HG03432 (cell line): ENCODE measurements around the gene HDAC2.
A peak's percentile ranks its signal among the peaks of the same experiment; 100 is the strongest.
"Not testable (repeated sequence)": the region's sequence is repeated elsewhere in the genome, so short reads cannot be mapped to it uniquely, and the experiment has no call there.

ENCODE experiments used
- ATAC-seq: cut with Tn5 transposase; IDR thresholded peaks from one replicate; pipeline ENCODE4 v1.9.1; 2021; ENCODE audit warnings: mild to moderate bottlenecking, moderate library complexity; ENCODE audit not compliant: unreplicated experiment

HDAC2 gene

DNA sequence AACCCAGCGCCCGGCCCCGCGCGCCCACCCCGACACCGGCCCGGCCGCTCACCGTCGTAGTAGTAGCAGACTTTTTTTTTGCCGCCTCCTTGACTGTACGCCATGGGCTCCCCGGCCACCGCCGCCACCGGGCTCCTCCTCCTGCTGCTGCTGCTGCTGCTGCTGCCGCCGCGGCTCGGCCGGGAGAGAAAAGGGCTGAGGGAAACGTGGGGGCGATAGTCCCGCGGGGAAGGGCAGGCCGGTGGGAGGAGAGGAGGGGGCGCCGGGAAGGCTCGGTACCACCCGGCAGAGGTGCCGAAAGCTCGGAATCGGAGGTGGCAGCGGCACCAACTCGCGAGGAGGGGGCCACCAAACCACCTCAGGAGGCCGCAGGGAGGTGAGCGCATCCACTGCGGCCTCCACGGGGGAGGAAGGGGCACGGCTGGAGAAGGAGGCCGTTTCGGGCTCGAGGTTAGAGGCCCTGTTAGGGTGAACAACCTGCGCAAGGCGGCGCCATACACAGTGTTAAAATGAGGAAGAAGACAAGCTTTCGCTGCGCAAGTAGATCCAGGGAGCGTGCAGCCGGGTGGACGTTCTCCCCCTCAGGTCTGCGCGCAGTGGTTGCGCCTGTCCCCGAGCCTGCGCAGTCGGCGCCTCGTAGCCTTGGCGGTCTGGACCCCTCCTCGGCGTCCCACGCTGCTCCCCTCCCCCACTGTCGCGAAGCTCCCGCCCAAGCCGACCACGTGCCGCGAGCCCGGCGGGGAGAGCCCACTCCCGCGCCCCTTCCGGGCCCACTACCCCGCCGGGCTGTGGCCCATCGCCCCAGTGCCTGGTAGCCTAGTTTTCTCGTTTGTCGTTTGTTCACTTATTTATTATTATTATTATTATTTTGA lies at the start of gene HDAC2:
Gene HDAC2, minus strand, starts transcription at position 344 of the 872 bp plus-strand sequence. Its CDS starts 240 bp downstream, at position 104.
- peak; percentile 85 for ATAC-seq

DNA sequence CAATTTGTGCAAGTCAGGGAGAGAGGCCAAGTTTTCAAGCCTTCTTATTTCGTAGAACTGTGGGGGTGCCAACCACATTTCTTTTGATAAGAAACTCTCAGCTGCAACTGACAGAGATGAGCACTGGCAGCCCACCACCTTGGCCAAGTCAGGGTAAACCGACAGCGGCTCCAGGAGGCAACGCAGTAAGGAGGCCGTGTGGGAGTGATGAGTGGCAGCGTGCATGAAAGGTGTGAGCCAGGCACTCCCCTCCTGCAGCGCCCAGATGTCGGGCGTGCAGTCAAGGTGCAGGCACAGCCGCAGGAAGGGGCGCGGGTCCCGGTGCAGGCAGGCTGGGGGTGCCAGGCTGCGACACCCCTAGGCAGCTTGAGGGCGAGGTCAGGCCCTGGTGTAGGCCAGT lies 49.2 kb upstream of the HDAC2 start:
- ATAC-seq = no peak

- ATAC-seq = not testable (repeated sequence)
Measured at GRCh38 chr6:114017146-114017545, 46.2 kb upstream of the HDAC2 start.

DNA sequence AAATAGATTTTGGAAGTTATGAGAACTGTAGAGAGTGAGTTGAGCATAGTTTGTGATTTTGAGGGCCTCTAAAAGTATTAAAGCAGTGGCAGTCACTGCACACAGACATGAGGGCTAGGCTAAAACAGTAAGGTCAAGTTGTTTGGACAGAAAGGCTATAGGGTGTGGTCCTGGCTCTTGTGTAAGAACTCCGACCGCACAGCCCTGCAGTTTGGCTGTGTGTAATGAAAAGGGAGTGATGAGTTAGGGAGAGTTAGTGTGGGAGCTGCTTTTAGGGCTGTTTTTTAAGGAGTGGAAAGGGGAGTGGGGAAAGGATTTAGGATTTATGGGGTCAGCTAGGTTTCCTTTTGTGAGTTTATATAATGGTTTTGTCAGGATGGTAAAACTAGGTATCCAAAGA lies 43.2 kb upstream of the HDAC2 start:
- ATAC-seq = not testable (repeated sequence)

GRCh38 chr6:114011486-114011885 lies 40.5 kb upstream of the HDAC2 start:
- not testable (repeated sequence) for ATAC-seq

DNA sequence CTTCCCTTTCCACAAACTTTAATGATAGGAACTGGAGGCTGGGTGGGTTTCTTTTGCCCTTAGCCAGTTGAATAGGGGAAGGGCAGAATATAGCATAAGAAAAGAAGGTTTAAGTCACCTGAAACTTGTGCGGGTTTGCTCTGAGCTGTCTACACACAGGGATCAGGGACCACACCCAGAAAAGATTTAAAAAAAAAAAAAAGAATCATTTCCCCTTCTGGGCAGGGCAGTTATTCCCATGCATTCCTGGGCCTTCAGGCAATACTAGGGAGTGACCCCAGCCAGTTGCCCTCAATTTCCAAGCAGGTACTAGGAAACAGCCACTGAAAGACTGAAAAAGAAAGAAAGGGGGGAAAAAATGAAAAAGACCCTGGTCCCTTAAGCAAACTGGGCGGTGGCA lies 39.6 kb upstream of the HDAC2 start:
- no peak for ATAC-seq

GRCh38 chr6:114009192-114009591 lies 38.2 kb upstream of the HDAC2 start:
- ATAC-seq = no peak

GRCh38 chr6:114008331-114008730 lies 37.4 kb upstream of the HDAC2 start:
- ATAC-seq = no peak

- peak; percentile 96 for ATAC-seq
Measured at GRCh38 chr6:114007516-114007915, 36.6 kb upstream of the HDAC2 start.

GRCh38 chr6:114001354-114001753 lies 30.4 kb upstream of the HDAC2 start:
- no peak for ATAC-seq

- no peak for ATAC-seq
Measured at GRCh38 chr6:114000069-114000468, 29.1 kb upstream of the HDAC2 start.

GRCh38 chr6:113999284-113999683 lies 28.3 kb upstream of the HDAC2 start:
- no peak for ATAC-seq

DNA sequence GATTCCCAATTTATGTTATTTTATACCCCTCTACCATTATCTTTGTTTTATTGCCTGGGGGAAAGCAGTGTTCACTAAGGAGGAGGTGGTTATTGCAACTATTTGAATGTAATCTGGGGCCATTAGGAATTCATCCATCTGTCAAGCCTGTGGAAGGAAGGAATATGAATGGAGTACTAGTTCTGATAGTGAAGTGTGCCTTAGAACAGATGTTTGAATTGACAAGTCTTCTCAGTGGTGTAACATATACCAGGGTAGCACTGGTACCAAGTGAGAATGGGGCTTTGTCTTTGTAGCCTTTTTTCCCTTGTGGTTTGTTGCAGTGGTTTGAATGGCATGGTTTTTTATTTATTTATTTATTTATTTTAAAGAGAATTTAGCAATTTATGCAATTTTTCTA lies 27.9 kb upstream of the HDAC2 start:
- no peak for ATAC-seq

GRCh38 chr6:113997116-113997515 lies 26.2 kb upstream of the HDAC2 start:
- no peak for ATAC-seq

GRCh38 chr6:113995634-113996033 lies 24.7 kb upstream of the HDAC2 start:
- ATAC-seq = peak; percentile 40

- peak; percentile 97 for ATAC-seq
Measured at GRCh38 chr6:113994934-113995342, 24.0 kb upstream of the HDAC2 start.

DNA sequence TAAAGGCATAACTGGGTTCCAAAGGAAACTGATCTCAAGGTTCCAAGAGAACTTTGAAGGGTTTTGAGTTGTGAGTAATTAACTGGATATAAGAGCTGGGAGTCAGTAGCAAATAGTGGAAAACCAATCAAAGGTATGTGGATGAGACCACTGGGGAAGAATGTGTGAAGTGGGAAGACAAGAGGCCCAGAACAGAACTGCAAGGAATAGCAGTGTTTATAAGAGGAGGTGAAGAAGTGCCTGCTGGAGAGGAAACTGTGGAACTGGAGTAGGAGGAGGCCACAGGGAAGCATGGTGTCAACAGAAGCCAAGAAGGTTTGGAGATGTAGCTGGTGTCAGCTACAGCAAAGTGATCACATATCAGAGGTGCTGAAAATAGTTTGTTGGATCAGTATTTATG lies 18.7 kb upstream of the HDAC2 start:
- ATAC-seq = no peak

GRCh38 chr6:113982675-113983074 lies 11.7 kb upstream of the HDAC2 start:
- not testable (repeated sequence) for ATAC-seq

GRCh38 chr6:113982055-113982550 lies 11.2 kb upstream of the HDAC2 start:
- ATAC-seq = no peak

GRCh38 chr6:113980937-113981554 lies 10.1 kb upstream of the HDAC2 start:
- ATAC-seq = peak; percentile 79

GRCh38 chr6:113979937-113980336 lies 9.0 kb upstream of the HDAC2 start:
- ATAC-seq = peak; percentile 55

GRCh38 chr6:113978084-113978675 lies 7.2 kb upstream of the HDAC2 start:
- ATAC-seq = peak; percentile 29
